HFF-Myc (cell line): Measurements from ENCODE around the gene ECHDC3.

ENCODE experiments used
- DNase-seq: peaks from one replicate; pipeline ENCODE4 v3.0.0-alpha.2; 2011; ENCODE audit warnings: low read depth; ENCODE audit errors: extremely low read depth
- H3K4me3 ChIP-seq: replicated peaks from 2 replicates; pipeline ENCODE4 v1.5.1; 2011; ENCODE audit warnings: low read depth, mild to moderate bottlenecking, control low read depth, low read length
- CTCF ChIP-seq: IDR thresholded peaks from 2 replicates; pipeline ENCODE4 v1.5.1; 2012; ENCODE audit warnings: mild to moderate bottlenecking, low read depth, low read length, control low read depth; ENCODE audit errors: missing control alignments

Gene ECHDC3

GRCh38 chr10:11742009-11742778, at the start of gene ECHDC3:
Gene ECHDC3 (plus strand): TSS chr10:11742382. CDS start chr10:11742577, 195 bp downstream.
- DNase-seq, result no peak
- no peak for TF ChIP-seq CTCF
- peak within 1 kb of the TSS; percentile 49 for H3K4me3 ChIP-seq

- DNase-seq, result no peak
- TF ChIP-seq CTCF, result no peak
- H3K4me3 ChIP-seq, result no peak overlapping the region
Measured at GRCh38 chr10:11693376-11693775, 48.8 kb upstream of the ECHDC3 start.

- no peak overlapping the region for H3K4me3 ChIP-seq
- no peak for TF ChIP-seq CTCF
- no peak for DNase-seq
Measured at GRCh38 chr10:11695779-11696178, 46.4 kb upstream of the ECHDC3 start.

- H3K4me3 ChIP-seq, result no peak overlapping the region
- peak; percentile 1 for TF ChIP-seq CTCF
- no peak for DNase-seq
Measured at GRCh38 chr10:11697718-11698527, 44.3 kb upstream of the ECHDC3 start.

- DNase-seq, result no peak
- TF ChIP-seq CTCF, result no peak
- H3K4me3 ChIP-seq, result no peak overlapping the region
Measured at GRCh38 chr10:11698691-11699549, 43.3 kb upstream of the ECHDC3 start.

GRCh38 chr10:11699550-11700097, 42.6 kb upstream of the ECHDC3 start:
- no peak overlapping the region for H3K4me3 ChIP-seq
- TF ChIP-seq CTCF, result no peak
- DNase-seq, result no peak
